AG10803 (cell line): ENCODE measurements around the gene SMAD6.
"Not testable (repeated sequence)": the region's sequence is repeated elsewhere in the genome, so short reads cannot be mapped to it uniquely, and the experiment has no call there.

Source experiments
- DNase-seq: peaks from one replicate; pipeline ENCODE4 v3.0.0; 2010; ENCODE audit warnings: low read depth
- H3K4me3 ChIP-seq: 2 replicates; pipeline ENCODE4 v1.5.1; 2011; ENCODE audit warnings: mild to moderate bottlenecking, low read length, control low read depth
- TF ChIP-seq, protein P1 (sequence below): conservative IDR thresholded peaks from 2 replicates; pipeline ENCODE4 v1.5.1; 2011; ENCODE audit warnings: mild to moderate bottlenecking, low read length, control low read depth, inconsistent platforms

SMAD6 gene

DNA sequence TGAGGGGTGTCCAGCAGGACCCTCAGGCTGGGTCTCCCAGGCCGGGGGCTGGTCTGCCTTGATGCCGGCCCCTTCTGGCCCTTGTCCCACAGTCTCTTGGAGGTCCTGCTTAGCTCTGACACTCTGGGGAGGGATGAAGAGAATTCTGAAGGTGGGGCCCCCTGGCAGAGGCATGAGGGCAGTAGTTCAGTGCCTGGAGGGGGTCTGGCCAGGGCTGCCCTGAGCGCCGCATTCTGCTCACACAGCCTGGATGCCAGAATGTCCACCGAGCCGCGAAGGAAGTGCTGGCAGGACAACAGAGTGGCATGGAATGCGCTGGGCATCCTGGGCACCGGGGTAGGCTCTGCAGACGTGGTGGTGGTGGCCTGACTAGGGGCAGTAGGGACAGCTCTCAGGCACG lies 55.5 kb downstream of the SMAD6 start:
- no peak overlapping the region for H3K4me3 ChIP-seq
- no peak for DNase-seq
- TF ChIP-seq, protein P1, sequence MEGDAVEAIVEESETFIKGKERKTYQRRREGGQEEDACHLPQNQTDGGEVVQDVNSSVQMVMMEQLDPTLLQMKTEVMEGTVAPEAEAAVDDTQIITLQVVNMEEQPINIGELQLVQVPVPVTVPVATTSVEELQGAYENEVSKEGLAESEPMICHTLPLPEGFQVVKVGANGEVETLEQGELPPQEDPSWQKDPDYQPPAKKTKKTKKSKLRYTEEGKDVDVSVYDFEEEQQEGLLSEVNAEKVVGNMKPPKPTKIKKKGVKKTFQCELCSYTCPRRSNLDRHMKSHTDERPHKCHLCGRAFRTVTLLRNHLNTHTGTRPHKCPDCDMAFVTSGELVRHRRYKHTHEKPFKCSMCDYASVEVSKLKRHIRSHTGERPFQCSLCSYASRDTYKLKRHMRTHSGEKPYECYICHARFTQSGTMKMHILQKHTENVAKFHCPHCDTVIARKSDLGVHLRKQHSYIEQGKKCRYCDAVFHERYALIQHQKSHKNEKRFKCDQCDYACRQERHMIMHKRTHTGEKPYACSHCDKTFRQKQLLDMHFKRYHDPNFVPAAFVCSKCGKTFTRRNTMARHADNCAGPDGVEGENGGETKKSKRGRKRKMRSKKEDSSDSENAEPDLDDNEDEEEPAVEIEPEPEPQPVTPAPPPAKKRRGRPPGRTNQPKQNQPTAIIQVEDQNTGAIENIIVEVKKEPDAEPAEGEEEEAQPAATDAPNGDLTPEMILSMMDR, result no peak

DNA sequence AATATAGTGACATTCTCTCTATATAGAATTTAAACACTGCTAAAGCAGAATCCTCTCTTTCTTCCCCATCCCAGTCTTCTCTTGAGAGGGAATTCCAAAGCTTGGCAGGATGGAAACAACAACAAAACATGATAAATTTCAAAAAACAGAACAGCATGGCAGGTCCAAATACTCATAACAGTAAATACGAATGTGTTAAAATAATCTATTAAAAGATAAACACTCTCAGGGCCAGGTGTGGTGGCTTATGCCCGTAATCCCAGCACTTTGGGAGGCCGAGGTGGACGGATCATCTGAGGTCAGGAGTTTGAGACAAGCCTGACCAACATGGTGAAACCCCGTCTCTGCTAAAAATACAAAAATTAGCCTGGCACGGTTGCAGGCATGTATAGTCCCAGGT lies 56.2 kb downstream of the SMAD6 start:
- not testable (repeated sequence) for DNase-seq, H3K4me3 ChIP-seq

DNA sequence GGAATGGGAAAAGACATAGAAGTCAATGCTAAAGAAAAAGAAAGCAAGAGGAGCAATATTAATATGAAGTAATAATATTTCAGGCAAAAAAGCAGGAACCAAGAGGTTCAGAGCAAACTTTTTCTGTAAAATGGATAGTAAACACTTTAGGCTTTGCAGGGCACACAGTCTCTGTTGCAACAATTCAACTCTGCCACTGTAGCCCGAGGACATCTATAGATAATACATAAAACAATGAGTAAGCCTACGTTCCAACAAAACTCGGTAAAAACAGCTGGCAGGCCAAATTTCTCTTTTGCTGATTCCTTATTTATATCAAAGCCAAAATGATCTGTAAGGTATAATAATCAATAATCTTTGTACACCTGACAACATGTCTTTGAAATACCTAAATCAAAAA lies 56.8 kb downstream of the SMAD6 start:
- TF ChIP-seq, protein P1, result no peak
- H3K4me3 ChIP-seq, result no peak overlapping the region
- no peak for DNase-seq

DNA sequence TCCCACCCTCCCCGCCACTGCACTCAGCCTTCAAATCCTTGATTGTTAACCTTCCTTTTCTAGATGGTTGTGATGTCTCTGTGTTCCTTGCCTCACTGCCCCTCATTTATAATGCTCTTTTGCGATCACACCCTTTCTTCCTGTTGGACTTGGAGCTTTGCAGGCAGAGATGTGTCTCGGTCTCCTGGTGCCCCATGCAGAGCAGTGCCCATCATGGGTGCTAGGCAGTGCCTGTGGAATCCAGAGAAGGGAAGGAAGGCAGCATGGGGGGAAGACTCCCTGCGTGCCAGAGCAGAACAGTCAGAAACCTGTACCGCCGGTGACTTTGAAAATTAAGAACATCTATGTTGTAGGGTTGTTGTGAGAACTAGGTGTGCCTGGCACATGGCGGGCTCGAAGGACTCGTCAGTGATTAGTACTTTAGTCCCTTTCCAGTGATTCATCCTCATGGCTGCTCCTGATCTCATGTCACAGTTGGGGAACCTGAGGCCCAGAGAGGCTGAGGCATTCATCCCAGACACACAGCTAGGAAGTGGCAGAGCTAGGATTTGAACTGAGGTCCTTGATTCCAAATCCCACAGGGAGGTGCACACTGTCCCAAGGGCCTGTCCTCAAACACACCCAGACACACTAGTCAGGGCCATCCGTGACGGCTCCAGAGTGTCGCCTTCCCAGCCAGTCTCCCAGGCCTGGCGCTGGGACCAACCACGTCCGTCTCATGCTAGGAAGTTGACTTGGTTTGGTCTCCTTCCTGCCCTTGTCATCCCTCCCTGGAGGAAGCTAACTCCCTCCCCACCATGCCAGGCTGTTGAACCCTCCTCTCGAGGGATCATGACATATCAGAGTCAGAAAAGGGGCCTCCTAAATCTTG lies 58.3 kb downstream of the SMAD6 start:
- no peak for DNase-seq
- TF ChIP-seq, protein P1, result no peak
- H3K4me3 ChIP-seq, result no peak overlapping the region

DNA sequence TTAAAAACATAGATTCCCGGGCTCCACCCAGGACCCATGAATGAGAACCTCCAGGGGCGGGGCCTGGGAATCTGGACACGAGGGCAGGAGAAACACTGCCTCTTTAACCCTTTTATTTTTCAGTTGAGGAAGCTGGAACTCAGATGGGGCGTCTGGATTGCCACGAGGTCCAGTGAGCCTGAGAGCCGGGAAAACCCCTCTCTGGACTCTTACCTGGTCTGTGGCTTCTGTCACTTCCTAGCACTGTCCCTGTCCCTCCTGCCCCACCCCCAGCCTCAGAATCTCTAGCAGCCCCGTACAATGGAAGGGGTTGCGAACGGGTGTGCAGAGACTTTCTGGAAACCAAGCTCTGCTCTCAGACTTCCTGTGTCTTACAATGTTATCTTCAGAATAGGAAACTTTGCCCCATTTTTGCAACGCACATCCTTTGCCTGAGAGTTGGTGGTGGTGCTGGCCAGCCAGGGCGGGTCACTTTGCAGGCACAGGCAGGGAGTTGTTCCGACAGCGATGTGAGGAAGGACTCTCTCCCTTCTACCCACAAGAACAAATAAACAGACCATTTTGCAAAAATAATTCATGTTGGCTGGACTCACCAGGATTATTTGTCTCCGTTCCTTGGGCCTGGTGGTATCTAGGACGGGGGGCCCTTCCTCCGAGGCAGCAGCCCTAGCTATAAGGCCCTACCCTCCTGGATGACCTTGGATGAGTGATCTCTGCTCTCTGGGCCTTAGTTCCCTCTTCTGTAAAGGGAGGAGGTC lies 59.1 kb downstream of the SMAD6 start:
- TF ChIP-seq, protein P1, result no peak
- no peak overlapping the region for H3K4me3 ChIP-seq
- DNase-seq, result no peak

DNA sequence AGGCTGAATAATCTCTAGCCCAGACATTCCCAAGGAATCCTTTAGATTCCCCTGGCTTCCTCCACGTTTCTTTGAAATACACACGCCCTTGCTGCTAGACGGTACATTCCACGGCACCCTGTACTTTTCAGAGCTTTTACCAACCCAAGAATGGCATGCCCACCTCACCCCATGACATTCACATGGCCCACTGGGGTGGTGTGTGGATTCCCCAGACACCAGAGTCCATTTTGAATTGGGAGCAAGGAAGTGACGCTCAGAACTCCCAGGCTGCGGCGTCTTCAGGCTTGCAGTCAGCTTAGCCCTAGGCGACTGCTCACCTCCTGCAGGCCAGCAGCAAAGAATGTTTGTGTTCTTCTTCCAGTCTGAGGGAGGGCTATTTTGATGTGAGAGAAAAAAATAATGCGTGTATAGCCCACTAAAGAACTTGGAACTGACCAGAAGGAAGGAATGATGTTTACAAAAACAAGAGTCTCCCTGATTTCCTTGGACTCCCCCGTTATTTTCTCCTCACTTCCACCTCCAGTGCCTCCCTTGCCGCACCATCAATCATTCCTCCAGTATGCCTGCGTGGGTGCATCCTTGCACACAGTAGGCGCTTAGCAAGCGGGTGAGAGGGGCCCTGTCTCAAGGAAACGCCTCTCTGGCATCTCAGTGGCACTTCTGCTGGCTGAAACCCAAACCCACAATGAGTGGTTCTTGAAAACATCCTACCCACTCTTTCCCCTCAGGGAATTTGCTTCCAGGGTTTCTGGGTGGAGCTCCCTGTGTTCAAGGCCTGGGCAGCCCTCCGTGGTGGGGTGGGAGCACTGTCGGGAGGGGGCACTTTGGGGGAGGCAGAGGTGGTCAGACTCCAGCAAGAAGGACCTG lies 59.9 kb downstream of the SMAD6 start:
- TF ChIP-seq, protein P1, result no peak
- DNase-seq, result peak; percentile 72
- no peak overlapping the region for H3K4me3 ChIP-seq
